K562 (cell line): Measurements from ENCODE around the gene NCAM2. TPM values are rescaled to one million over a fixed set of nuclear protein-coding genes. Genes with fewer than 3 reads are reported as not detected.

ENCODE experiments used
- ATAC-seq: fragments of 200-7000 bp; cut with Tn5 transposase; 3 replicates; pipeline ENCODE4 v1.9.1; 2020; ENCODE audit warnings: moderate library complexity
- BruUV-seq: library from RNA; stranded (reverse); fragments of 400-500 nt; replicated peaks from 2 replicates; lab custom pipeline; 2021; lab: Mats Ljungman, UMichigan
- CTCF ChIA-PET: fragments of 300-600 bp; formaldehyde crosslinking; extraction: SDS; loops from one replicate; lab custom pipeline; 2021; ENCODE audit warnings: low intra/inter-chr PET ratio; lab: Yijun Ruan, JAX
- POLR2A ChIA-PET: fragments of 300-600, 350-650 bp; sonication (Branson Sonifier 250); formaldehyde crosslinking; extraction: SDS; loops from one replicate; lab custom pipeline; 2021; ENCODE audit warnings: antibody characterized with exemption, inconsistent platforms; lab: Yijun Ruan, JAX
- DNase-seq, 4 experiments: peaks; one replicate each; pipeline versions ENCODE4 v3.0.0 to v3.0.0-alpha.2; 2011 to 2018; ENCODE audit warnings: low spot score in 3 of 4, mixed read lengths in 3 of 4; ENCODE audit errors: extremely low read depth in 1 of 4
- FAIRE-seq: peaks from 2 replicates; lab custom pipeline; 2011; peaks lifted over from hg19 to GRCh38; lab: Jason Lieb, UNC
- H2AFZ ChIP-seq: 2 replicates; pipeline ENCODE4 v1.6.0; 2011; ENCODE audit warnings: low read depth, low read length, control low read depth, inconsistent platforms
- H3K27ac ChIP-seq: fragments of 200-600 bp; 3 replicates; pipeline ENCODE4 v1.8.0; 2011; ENCODE audit warnings: low read depth, mild to moderate bottlenecking, control low read depth, inconsistent platforms, low read length, moderate library complexity, mixed read lengths; ENCODE audit errors: extremely low read depth
- H3K27me3 ChIP-seq, 2 experiments: fragments of 300-600 bp in 1 of 2; 2 replicates in 1 of 2; 3 replicates in 1 of 2; pipeline versions ENCODE4 v1.6.0 to v1.8.0; 2011; ENCODE audit warnings: inconsistent platforms in 2 of 2, low read length in 2 of 2, mild to moderate bottlenecking in 1 of 2, mixed read lengths in 1 of 2, moderate library complexity in 1 of 2; ENCODE audit not compliant: control insufficient read depth in 2 of 2, insufficient read depth in 2 of 2
- H3K36me3 ChIP-seq: fragments of 300-600 bp; 3 replicates; pipeline ENCODE4 v1.8.0; 2011; ENCODE audit warnings: mild to moderate bottlenecking, low read length, inconsistent platforms; ENCODE audit not compliant: control insufficient read depth, insufficient read depth
- H3K4me1 ChIP-seq, 2 experiments: fragments of 200-600 bp in 1 of 2; replicated peaks in 1 of 2; 2 replicates in 1 of 2; 3 replicates in 1 of 2; pipeline versions ENCODE4 v1.5.1 to v1.8.0; 2011; ENCODE audit warnings: inconsistent platforms in 2 of 2, low read length in 2 of 2, mild to moderate bottlenecking in 1 of 2, mixed read lengths in 1 of 2, moderate library complexity in 1 of 2; ENCODE audit not compliant: control insufficient read depth in 2 of 2, insufficient read depth in 2 of 2
- H3K4me2 ChIP-seq: 2 replicates; pipeline ENCODE4 v1.6.1; 2011; ENCODE audit warnings: low read length, control low read depth, inconsistent platforms, mixed read lengths; ENCODE audit not compliant: insufficient read depth
- H3K4me3 ChIP-seq: fragments of 200-600 bp; sonication (generic), shearing (Covaris generic); 2 replicates; pipeline ENCODE4 v1.5.1; 2016; ENCODE audit warnings: control low read depth, inconsistent platforms
- H3K79me2 ChIP-seq: fragments of 200-600 bp; 3 replicates; pipeline ENCODE4 v1.8.0; 2011; ENCODE audit warnings: low read length, inconsistent platforms; ENCODE audit not compliant: control insufficient read depth, insufficient read depth
- H3K9ac ChIP-seq, 2 experiments: 2 replicates each; pipeline versions ENCODE4 v1.6.0 to v1.6.1; 2011; ENCODE audit warnings: low read depth in 2 of 2, low read length in 2 of 2, control low read depth in 1 of 2, inconsistent platforms in 1 of 2, mild to moderate bottlenecking in 1 of 2, mixed read lengths in 1 of 2; ENCODE audit not compliant: insufficient read depth in 1 of 2
- H3K9me1 ChIP-seq: one replicate; pipeline ENCODE4 v1.6.0; 2011; ENCODE audit warnings: inconsistent platforms, mild to moderate bottlenecking, low read length, moderate library complexity; ENCODE audit not compliant: control insufficient read depth, insufficient read depth
- H3K9me3 ChIP-seq: replicated peaks from 2 replicates; pipeline ENCODE4 v1.5.1; 2011; ENCODE audit warnings: low read depth, low read length, inconsistent platforms; ENCODE audit not compliant: control insufficient read depth, insufficient read depth
- H4K20me1 ChIP-seq: replicated peaks from 2 replicates; pipeline ENCODE4 v1.6.1; 2011; ENCODE audit warnings: low read length, inconsistent platforms, mixed read lengths; ENCODE audit not compliant: control insufficient read depth, insufficient read depth
- CHCHD3 ChIP-seq: fragments of 250-450 bp; sonication (Bioruptor Pico); IDR thresholded peaks from 2 replicates; pipeline ENCODE4 v2.1.2; 2022; ENCODE audit warnings: mild to moderate bottlenecking
- EP400 ChIP-seq: fragments of 450-650 bp; IDR thresholded peaks from 2 replicates; pipeline ENCODE4 v1.6.1; 2017; ENCODE audit warnings: antibody characterized with exemption, mild to moderate bottlenecking, moderate library complexity
- ESRRA ChIP-seq: fragments of 450-650 bp; IDR thresholded peaks from 2 replicates; pipeline ENCODE4 v1.6.1; 2014; ENCODE audit warnings: low read depth, mild to moderate bottlenecking, moderate library complexity, borderline replicate concordance
- HEY1 ChIP-seq: fragments of 250-450 bp; sonication (Bioruptor Pico); IDR thresholded peaks from 2 replicates; pipeline ENCODE4 v1.5.0; 2020; ENCODE audit warnings: mild to moderate bottlenecking, moderate library complexity, borderline replicate concordance
- L3MBTL2 ChIP-seq: fragments of 450-650 bp; IDR thresholded peaks from 2 replicates; pipeline ENCODE4 v1.6.1; 2016; ENCODE audit warnings: mild to moderate bottlenecking, moderate library complexity
- MNT ChIP-seq, 2 experiments: fragments of 450-650 bp; conservative IDR thresholded peaks; 2 replicates each; pipeline ENCODE4 v1.6.1; 2017; ENCODE audit warnings: mild to moderate bottlenecking in 2 of 2, moderate library complexity in 2 of 2
- MYC ChIP-seq, 2 experiments: fragments of 250-450 bp in 1 of 2; sonication (Bioruptor Pico) in 1 of 2; IDR thresholded peaks; 2 replicates each; pipeline versions ENCODE4 v1.5.1 to v1.6.1; 2012 to 2021; ENCODE audit warnings: low read depth in 2 of 2, borderline replicate concordance in 1 of 2, improper control_type of control experiment in 1 of 2, low read length in 1 of 2, mild to moderate bottlenecking in 1 of 2, moderate library complexity in 1 of 2
- RB1 ChIP-seq: fragments of 450-650 bp; IDR thresholded peaks from 2 replicates; pipeline ENCODE4 v1.6.1; 2017; ENCODE audit warnings: low read depth, mild to moderate bottlenecking
- RNF2 ChIP-seq: sonication (generic); IDR thresholded peaks from 2 replicates; pipeline ENCODE4 v1.6.1; 2016
- SMARCE1 ChIP-seq: fragments of 450-650 bp; IDR thresholded peaks from 2 replicates; pipeline ENCODE4 v1.7.1; 2016; ENCODE audit warnings: mild to moderate bottlenecking
- ZNF384 ChIP-seq: IDR thresholded peaks from 2 replicates; pipeline ENCODE4 v1.6.1; 2012; ENCODE audit warnings: low read depth, low read length, improper control_type of control experiment
- ZNF644 ChIP-seq: fragments of 200-800 bp; sonication (Bioruptor generic); IDR thresholded peaks from 2 replicates; pipeline ENCODE4 v1.6.1; 2016; ENCODE audit warnings: low read depth, missing genetic modification characterization, missing compliant biosample characterization
- WGBS: fragments of 100-300 bp; shearing (Covaris generic); methylation state at CpG from one replicate; pipeline ENCODE4 v1.1.6; 2016; ENCODE audit warnings: low coverage, mixed read lengths; ENCODE audit not compliant: insufficient coverage; ENCODE audit errors: missing lambda C conversion rate; 5-methylcytosine and 5-hydroxymethylcytosine counted together
- in situ Hi-C: fragments of 300-500 bp; cut with MboI; formaldehyde crosslinking; loops from 4 replicates; pipeline ENCODE4 v1.15.0; 2018; ENCODE audit warnings: inconsistent platforms, mixed read lengths
- intact Hi-C: fragments of 100-400 bp; cut with micrococcal nuclease; formaldehyde crosslinking; loops from 2 replicates; pipeline ENCODE4 v1.14.2; 2022
- polyA plus RNA-seq, 8 experiments: library from polyadenylated mRNA; depleted of rRNA in 4 of 8; stranded (reverse) in 5 of 8; unstranded in 3 of 8; fragments of >200 nt; fragmentation: Nextera tagmentation in 2 of 8; fragmentation: Illumina TruSeq in 1 of 8; extraction: Ambion mirVana in 2 of 8; extraction: Trizol in 1 of 8; gene quantifications; 2 replicates each; pipeline versions ENCODE4 v1.2.1 to v1.2.3, GENCODE V29; 2011 to 2014; ENCODE audit warnings: inconsistent platforms in 1 of 8, missing spikeins in 1 of 8
- total RNA-seq, 7 experiments: library from RNA; depleted of rRNA in 6 of 7; stranded (reverse); fragments of >200 nt in 6 of 7; fragmentation: Illumina TruSeq in 2 of 7; extraction: Trizol in 2 of 7; gene quantifications; 2 replicates each; pipeline versions ENCODE4 v1.2.1 to v1.2.3, GENCODE V29; 2011 to 2021; ENCODE audit warnings: low replicate concordance in 1 of 7
- TF ChIP-seq, protein P1 (sequence below): fragments of 450-650 bp; IDR thresholded peaks from 2 replicates; pipeline ENCODE4 v1.6.1; 2017; ENCODE audit warnings: antibody characterized with exemption, mild to moderate bottlenecking
- TF ChIP-seq, protein P2 (sequence below): fragments of 450-650 bp; conservative IDR thresholded peaks from 2 replicates; pipeline ENCODE4 v1.6.1; 2016; ENCODE audit warnings: missing genetic modification characterization, low read depth, mild to moderate bottlenecking, missing compliant biosample characterization, moderate library complexity

The NCAM2 gene
- total and polyA plus RNA-seq, 9 of the 15 experiments (the other 6 are each of a cell fraction or from before 2014, with no cell fraction given): 14.0 to 58.2 (median 27.8) TPM

- Histone ChIP-seq H3K4me1 (peaks cover 17 to 18% of the 10 kb centered on the region in 2 experiments; a peak in 3 of 5 replicates), H3K9me1 (no peaks in the 10 kb centered on the region), H3K4me2 (peak overlapping the region; percentile 34; the same call in 1 of the 2 replicates), H2AFZ (no peak overlapping the region), H3K27ac (peak overlapping the region; percentile 68)
- intact Hi-C loops: no loop called here
- ATAC-seq: 0 out of 3 replicates have a peak, but pooled peaks have one; percentile 13
- TF ChIP-seq CHCHD3 (CRISPR knock-in tag) (no peak), MYC (IDR thresholded peaks at IDR 0.05; ENCODE audit: low read depth, low read length) (peak; percentile 65), MYC (CRISPR knock-in tag; IDR thresholded peaks at IDR 0.05; ENCODE audit: borderline replicate concordance, low read depth) (no peak), SMARCE1 (no peak), ZNF384 (0 out of 2 replicates have a peak, but pooled peaks have one; percentile 9), ZNF644 (tag) (no peak), MNT (conservative IDR thresholded peaks at IDR 0.05) (peak; percentile 45 to 46; a peak in 2 of 4 replicates), ESRRA (no peak), RNF2 (no peak), RB1 (no peak), EP400 (peak; percentile 51; the same call in 1 of the 2 replicates), L3MBTL2 (peak; percentile 28; the same call in 1 of the 2 replicates), HEY1 (CRISPR knock-in tag) (no peak)
- TF ChIP-seq, protein P1, sequence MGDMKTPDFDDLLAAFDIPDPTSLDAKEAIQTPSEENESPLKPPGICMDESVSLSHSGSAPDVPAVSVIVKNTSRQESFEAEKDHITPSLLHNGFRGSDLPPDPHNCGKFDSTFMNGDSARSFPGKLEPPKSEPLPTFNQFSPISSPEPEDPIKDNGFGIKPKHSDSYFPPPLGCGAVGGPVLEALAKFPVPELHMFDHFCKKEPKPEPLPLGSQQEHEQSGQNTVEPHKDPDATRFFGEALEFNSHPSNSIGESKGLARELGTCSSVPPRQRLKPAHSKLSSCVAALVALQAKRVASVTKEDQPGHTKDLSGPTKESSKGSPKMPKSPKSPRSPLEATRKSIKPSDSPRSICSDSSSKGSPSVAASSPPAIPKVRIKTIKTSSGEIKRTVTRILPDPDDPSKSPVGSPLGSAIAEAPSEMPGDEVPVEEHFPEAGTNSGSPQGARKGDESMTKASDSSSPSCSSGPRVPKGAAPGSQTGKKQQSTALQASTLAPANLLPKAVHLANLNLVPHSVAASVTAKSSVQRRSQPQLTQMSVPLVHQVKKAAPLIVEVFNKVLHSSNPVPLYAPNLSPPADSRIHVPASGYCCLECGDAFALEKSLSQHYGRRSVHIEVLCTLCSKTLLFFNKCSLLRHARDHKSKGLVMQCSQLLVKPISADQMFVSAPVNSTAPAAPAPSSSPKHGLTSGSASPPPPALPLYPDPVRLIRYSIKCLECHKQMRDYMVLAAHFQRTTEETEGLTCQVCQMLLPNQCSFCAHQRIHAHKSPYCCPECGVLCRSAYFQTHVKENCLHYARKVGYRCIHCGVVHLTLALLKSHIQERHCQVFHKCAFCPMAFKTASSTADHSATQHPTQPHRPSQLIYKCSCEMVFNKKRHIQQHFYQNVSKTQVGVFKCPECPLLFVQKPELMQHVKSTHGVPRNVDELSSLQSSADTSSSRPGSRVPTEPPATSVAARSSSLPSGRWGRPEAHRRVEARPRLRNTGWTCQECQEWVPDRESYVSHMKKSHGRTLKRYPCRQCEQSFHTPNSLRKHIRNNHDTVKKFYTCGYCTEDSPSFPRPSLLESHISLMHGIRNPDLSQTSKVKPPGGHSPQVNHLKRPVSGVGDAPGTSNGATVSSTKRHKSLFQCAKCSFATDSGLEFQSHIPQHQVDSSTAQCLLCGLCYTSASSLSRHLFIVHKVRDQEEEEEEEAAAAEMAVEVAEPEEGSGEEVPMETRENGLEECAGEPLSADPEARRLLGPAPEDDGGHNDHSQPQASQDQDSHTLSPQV: peak; percentile 65
- TF ChIP-seq, protein P2, sequence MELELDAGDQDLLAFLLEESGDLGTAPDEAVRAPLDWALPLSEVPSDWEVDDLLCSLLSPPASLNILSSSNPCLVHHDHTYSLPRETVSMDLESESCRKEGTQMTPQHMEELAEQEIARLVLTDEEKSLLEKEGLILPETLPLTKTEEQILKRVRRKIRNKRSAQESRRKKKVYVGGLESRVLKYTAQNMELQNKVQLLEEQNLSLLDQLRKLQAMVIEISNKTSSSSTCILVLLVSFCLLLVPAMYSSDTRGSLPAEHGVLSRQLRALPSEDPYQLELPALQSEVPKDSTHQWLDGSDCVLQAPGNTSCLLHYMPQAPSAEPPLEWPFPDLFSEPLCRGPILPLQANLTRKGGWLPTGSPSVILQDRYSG (tag): 0 out of 2 replicates have a peak, but pooled peaks have one; percentile 12
- TF ChIP-seq, all 486 proteins: peak for 7
- in situ Hi-C loops: no loop called here
- FAIRE-seq (no peak), DNase-seq (peak in 1 of 4 experiments; percentile 37)
- WGBS: 27% methylated on average over 4 of the region's 4 CpGs
- H3K9ac ChIP-seq: peak overlapping the region in 1 of 2 experiments; percentile 64; a peak in 2 of 4 replicates
- CTCF ChIA-PET: no interaction called here
- no peaks in the 10 kb centered on the region for H3K36me3 ChIP-seq
- H3K4me3 ChIP-seq: no peak overlapping the region
- no peaks in the 10 kb centered on the region for H3K27me3 ChIP-seq
- no peaks in the 10 kb centered on the region for H3K9me3 ChIP-seq
- H3K79me2 ChIP-seq: peaks cover 100% of the 10 kb centered on the region
- H4K20me1 ChIP-seq: no peaks in the 10 kb centered on the region
- BruUV-seq: no TSS peak
- POLR2A ChIA-PET: interaction anchor here (0.8 to 0.9 kb wide), 2 partner anchors 9 to 23 kb away, joined by 3 read pairs; no protein-coding TSS in a partner anchor
Measured at GRCh38 chr21:21156957-21157356, 158.7 kb downstream of the NCAM2 start.
